Measurements from ENCODE around the gene CCDC85C.

The CCDC85C gene

DNA sequence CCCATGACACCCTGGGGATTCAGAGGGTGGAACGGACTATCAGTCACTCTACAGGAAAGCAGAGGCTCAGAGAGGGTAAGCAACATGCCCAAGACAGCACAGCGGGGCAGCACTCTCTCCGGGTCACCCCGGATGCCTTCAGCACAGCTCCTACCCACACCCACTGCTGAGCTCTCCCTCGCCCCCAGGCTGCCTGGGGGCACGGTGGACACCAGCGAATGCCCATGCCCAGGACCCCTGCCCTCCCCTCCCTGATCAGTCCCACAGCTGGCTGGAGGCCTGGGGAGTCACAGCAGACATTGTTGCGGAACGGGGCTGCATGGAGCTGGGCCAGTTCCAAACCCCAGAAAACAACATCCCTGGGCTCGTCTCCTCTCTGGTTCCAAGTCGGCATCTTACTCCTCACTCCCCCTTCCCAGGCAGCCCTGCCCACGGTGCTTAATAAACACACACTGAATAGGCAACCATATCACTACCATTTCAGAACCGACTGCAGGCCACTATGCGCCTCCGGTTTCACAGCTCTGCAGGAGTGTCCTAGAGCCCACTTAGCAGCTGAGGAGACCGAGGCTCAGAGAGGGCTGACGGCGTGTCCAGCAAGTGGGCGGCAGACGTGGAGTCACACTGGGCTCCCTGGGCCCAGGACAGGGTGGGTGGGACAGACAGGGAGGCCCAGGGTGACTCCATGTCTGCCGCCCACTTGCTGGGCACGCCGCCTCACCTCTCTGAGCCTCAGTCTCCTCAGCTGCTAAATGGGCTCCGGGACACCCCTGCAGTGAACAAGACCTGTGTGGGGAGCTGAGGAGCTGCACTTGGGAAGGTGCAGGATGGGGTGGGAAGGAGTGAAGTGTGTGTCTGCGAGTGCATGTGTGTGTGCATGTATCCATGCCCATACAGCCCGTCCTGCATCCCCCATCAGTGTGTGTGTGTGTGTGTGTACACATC lies 27.0 kb downstream of the CCDC85C start:
- H3K36me3 ChIP-seq (ENCODE audit: control insufficient read depth, insufficient read depth, low read length), result no peaks in the 10 kb centered on the region
- H3K4me1 ChIP-seq (ENCODE audit: control insufficient read depth, insufficient read depth, low read length), result peaks cover 83% of the 10 kb centered on the region
- peak overlapping the region; percentile 19 for H3K4me3 ChIP-seq (ENCODE audit: low read length)
- peak overlapping the region; percentile 88 for H3K27ac ChIP-seq (ENCODE audit: low read depth, low read length)
- H3K27me3 ChIP-seq (ENCODE audit: control insufficient read depth, insufficient read depth, low read length), result no peaks in the 10 kb centered on the region
- H3K9ac ChIP-seq (ENCODE audit: low read length), result no peak overlapping the region

DNA sequence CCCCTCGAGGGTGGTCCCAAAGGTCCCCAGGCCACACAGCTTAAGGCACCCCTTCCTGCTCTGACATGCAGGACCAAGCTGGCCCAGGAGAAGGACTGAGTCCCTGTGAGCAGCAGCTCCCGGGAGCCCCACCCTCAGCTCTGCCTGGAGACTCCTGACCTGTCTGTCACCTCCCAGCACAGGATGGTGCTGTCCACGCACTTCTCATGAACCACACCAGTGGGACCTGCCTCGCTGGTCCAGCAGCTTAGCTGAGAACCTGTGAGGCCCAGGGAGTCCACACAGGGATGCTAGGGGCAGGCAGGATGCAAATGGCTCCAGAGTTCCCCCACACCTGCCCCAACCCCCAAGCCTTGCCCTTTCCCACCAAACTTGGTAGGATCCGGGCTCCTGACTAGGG lies 27.7 kb downstream of the CCDC85C start:
- H3K27ac ChIP-seq (ENCODE audit: low read depth, low read length), result peak overlapping the region; percentile 88
- H3K4me3 ChIP-seq (ENCODE audit: low read length), result no peak overlapping the region
- no peaks in the 10 kb centered on the region for H3K36me3 ChIP-seq (ENCODE audit: control insufficient read depth, insufficient read depth, low read length)
- H3K9ac ChIP-seq (ENCODE audit: low read length), result no peak overlapping the region
- H3K4me1 ChIP-seq (ENCODE audit: control insufficient read depth, insufficient read depth, low read length), result peaks cover 90% of the 10 kb centered on the region
- no peaks in the 10 kb centered on the region for H3K27me3 ChIP-seq (ENCODE audit: control insufficient read depth, insufficient read depth, low read length)

GRCh38 chr14:99575043-99576023 lies 28.7 kb downstream of the CCDC85C start:
- H3K9ac ChIP-seq (ENCODE audit: low read length), result peak overlapping the region; percentile 2
- no peaks in the 10 kb centered on the region for H3K27me3 ChIP-seq (ENCODE audit: control insufficient read depth, insufficient read depth, low read length)
- H3K4me3 ChIP-seq (ENCODE audit: low read length), result peak overlapping the region; percentile 38
- peaks cover 92% of the 10 kb centered on the region for H3K4me1 ChIP-seq (ENCODE audit: control insufficient read depth, insufficient read depth, low read length)
- H3K36me3 ChIP-seq (ENCODE audit: control insufficient read depth, insufficient read depth, low read length), result no peaks in the 10 kb centered on the region
- H3K27ac ChIP-seq (ENCODE audit: low read depth, low read length), result peak overlapping the region; percentile 88

DNA sequence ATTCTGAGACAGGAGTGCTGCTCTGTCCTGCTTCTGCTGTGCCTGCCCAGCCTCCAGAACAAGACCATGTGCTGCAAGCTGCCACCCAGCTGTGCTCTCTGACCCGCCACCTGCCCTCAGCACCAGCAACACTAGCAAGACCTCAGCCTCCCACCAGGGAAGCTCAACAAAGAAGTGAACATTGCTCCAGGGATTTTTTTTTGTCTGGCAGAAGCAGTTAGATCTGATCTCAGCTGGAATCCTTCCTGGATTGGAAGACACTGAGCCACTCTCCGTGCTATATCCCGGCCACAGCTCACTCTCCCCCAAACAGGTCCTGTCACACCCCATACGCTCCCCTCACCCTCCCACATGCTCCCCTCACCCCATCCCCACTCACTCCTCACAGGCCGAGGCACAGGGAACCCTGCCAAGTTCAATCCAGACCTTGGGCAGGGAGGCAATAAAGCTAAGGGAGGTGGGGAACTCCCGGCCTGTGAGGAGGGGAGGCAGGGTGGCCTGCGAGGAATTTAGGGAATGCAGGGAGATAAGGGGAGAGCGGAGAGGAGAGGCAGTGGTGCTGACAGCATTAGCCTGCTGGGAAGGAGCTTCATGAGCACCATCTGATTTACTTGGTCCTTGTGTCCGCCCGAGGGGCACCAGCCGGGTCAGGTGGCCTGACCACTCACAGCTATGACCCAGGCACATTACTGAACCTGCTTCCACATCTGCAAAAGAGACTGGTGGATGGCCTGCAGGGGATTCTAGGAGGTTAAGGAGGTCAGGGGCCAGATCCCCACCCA lies 29.7 kb downstream of the CCDC85C start:
- Histone ChIP-seq H3K27ac (ENCODE audit: low read depth, low read length) (peak overlapping the region; percentile 88), H3K4me3 (ENCODE audit: low read length) (peak overlapping the region; percentile 38), H3K4me1 (ENCODE audit: control insufficient read depth, insufficient read depth, low read length) (peaks cover 95% of the 10 kb centered on the region), H3K9ac (ENCODE audit: low read length) (no peak overlapping the region), H3K36me3 (ENCODE audit: control insufficient read depth, insufficient read depth, low read length) (no peaks in the 10 kb centered on the region), H3K27me3 (ENCODE audit: control insufficient read depth, insufficient read depth, low read length) (no peaks in the 10 kb centered on the region)

DNA sequence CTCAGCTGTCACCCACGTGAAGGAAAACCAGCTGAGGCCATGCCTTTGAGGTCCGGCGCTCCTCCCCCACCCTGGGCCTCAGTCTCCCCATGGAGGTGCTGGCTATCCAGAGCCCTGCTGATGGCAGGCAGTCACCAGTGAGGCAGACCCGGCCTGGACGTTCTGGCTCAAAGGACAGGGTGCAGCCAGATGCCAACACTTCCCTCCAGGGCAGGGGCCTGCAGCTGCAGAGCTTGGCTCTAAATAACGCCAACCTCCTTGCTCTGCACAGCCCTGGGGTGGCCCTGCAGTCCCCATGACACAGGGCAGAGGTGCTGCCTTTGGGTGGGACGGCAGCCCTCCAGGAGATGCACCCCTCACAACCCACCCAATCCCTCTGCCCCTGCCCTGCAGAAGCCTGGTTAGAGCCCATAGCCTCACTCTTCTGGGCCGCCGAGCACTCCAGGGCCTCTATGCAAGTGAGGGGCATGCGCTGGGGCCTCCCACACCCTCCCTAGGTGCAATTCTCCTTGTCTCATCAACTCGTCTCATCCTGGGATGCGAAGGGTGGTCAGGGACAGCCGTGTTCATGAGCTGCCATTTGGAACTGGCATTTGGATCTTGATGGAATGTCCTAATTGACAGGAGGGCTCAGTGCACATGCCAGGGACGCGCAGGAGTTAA lies 30.4 kb downstream of the CCDC85C start:
- Histone ChIP-seq H3K27ac (ENCODE audit: low read depth, low read length) (peak overlapping the region; percentile 88), H3K4me3 (ENCODE audit: low read length) (no peak overlapping the region), H3K27me3 (ENCODE audit: control insufficient read depth, insufficient read depth, low read length) (no peaks in the 10 kb centered on the region), H3K36me3 (ENCODE audit: control insufficient read depth, insufficient read depth, low read length) (no peaks in the 10 kb centered on the region), H3K9ac (ENCODE audit: low read length) (no peak overlapping the region), H3K4me1 (ENCODE audit: control insufficient read depth, insufficient read depth, low read length) (peaks cover 95% of the 10 kb centered on the region)

DNA sequence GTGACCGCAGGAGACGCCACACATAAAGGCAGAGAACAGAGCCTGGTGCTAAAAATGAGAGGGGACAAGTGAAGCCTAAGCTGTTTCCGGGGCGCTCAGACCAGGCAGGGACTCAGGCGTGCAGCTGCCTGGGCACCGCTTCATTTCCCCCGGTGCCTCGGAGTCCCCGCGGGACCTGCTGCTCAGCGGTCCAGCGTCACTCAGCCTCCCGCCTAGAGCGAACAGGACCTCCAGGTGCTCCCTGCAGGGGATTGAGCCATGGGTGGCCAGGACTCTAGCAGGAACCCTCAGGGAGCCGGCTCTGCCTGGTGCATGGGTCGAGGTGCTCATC lies 31.0 kb downstream of the CCDC85C start:
- H3K27ac ChIP-seq (ENCODE audit: low read depth, low read length), result peak overlapping the region; percentile 88
- H3K4me1 ChIP-seq (ENCODE audit: control insufficient read depth, insufficient read depth, low read length), result peaks cover 93% of the 10 kb centered on the region
- H3K36me3 ChIP-seq (ENCODE audit: control insufficient read depth, insufficient read depth, low read length), result no peaks in the 10 kb centered on the region
- no peaks in the 10 kb centered on the region for H3K27me3 ChIP-seq (ENCODE audit: control insufficient read depth, insufficient read depth, low read length)
- H3K9ac ChIP-seq (ENCODE audit: low read length), result no peak overlapping the region
- H3K4me3 ChIP-seq (ENCODE audit: low read length), result no peak overlapping the region

DNA sequence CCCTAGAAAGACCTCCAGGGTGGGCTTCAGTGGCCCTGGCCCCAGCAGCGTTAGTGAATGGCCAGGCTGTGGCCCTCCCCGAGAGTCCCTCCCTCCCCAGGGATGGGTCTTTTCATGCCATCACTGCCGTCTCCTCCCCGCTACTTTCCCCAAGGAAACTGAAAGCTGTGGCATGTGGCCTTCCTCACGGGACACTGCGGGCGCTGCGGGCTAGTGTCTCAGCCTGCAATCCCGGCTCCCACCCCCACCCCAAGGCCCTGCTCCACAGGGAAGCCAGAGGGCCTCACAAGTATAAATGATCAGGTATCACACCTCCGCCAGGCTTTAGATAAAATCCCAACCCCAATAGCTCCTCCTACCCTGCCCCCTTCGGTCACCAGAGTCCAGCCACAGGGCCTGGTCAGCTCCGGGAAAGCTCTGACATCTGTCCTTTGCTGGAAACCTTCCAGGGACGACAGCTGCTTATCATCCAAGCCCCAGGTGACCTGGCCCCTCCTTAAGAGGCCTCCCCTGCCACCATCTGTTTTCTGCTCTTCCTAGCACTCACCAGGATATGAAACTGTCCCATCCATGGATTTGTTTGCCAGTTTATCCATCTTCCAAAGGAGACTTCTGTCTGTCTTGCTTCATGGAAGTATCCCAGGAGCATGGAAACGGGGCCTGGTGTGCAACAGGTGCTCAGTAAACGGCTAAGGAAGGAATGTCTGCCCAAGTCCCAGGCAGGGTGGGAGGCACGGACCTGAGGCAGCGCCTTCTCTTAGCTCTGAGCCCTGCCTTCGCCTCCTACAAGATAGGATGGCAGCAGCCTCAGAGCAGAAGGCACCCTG lies 31.6 kb downstream of the CCDC85C start:
- Histone ChIP-seq H3K36me3 (ENCODE audit: control insufficient read depth, insufficient read depth, low read length) (no peaks in the 10 kb centered on the region), H3K9ac (ENCODE audit: low read length) (no peak overlapping the region), H3K4me1 (ENCODE audit: control insufficient read depth, insufficient read depth, low read length) (peaks cover 87% of the 10 kb centered on the region), H3K27ac (ENCODE audit: low read depth, low read length) (peak overlapping the region; percentile 88), H3K27me3 (ENCODE audit: control insufficient read depth, insufficient read depth, low read length) (no peaks in the 10 kb centered on the region), H3K4me3 (ENCODE audit: low read length) (no peak overlapping the region)

DNA sequence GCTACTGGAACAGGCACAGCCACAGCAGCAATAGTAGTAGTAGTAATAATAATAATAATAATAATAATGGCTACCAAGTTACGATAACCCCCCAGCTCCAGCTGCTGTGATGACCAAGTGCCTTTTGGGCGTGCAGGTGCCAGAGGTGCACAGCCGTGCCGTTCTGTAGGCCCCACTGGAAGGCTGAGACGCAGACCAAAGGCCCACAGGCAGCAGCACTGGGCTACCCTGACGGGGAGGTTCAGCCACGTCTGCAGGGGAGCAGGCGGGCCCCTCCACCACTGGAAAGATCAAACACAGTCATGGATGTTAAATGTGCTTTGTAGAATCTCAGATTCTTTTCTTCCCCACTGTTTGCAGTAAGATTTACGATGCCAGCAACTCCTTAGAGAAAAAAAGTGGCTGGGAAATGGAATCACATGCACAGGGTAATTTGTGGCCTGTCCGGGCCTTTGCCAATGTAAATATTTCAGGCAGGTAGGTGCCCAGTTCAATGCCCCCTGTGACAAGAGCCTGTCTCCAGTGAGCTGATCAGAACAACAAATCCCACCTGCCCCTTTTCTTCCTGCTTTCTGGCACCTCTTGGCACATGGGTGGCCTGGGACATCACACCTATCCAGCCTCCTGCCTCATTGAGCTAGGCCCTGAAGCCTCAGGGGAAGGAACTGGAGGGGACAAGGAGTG lies 32.6 kb downstream of the CCDC85C start:
- Histone ChIP-seq H3K4me3 (ENCODE audit: low read length) (no peak overlapping the region), H3K27me3 (ENCODE audit: control insufficient read depth, insufficient read depth, low read length) (no peaks in the 10 kb centered on the region), H3K4me1 (ENCODE audit: control insufficient read depth, insufficient read depth, low read length) (peaks cover 86% of the 10 kb centered on the region), H3K9ac (ENCODE audit: low read length) (no peak overlapping the region), H3K27ac (ENCODE audit: low read depth, low read length) (peak overlapping the region; percentile 88), H3K36me3 (ENCODE audit: control insufficient read depth, insufficient read depth, low read length) (no peaks in the 10 kb centered on the region)

GRCh38 chr14:99570544-99571302 lies 33.3 kb downstream of the CCDC85C start:
- Histone ChIP-seq H3K4me3 (ENCODE audit: low read length) (no peak overlapping the region), H3K27me3 (ENCODE audit: control insufficient read depth, insufficient read depth, low read length) (no peaks in the 10 kb centered on the region), H3K4me1 (ENCODE audit: control insufficient read depth, insufficient read depth, low read length) (peaks cover 84% of the 10 kb centered on the region), H3K9ac (ENCODE audit: low read length) (no peak overlapping the region), H3K36me3 (ENCODE audit: control insufficient read depth, insufficient read depth, low read length) (no peaks in the 10 kb centered on the region), H3K27ac (ENCODE audit: low read depth, low read length) (peak overlapping the region; percentile 85)
